Stimulated activated naive CD8-positive, alpha-beta T cell treated with anti-CD3 and anti-CD28 coated beads, Interleukin-15, amount 100 ng/mL, for 72 hours (primary cell): Measurements from ENCODE around the gene KLHDC7B.

Source experiments
- ATAC-seq: fragments of 150-1000 bp; cut with Tn5 transposase; 2 replicates; pipeline ENCODE4 v1.10.0; 2021; ENCODE audit warnings: mild to moderate bottlenecking, moderate library complexity
- DNase-seq, 2 donors: peaks; one replicate each; pipeline ENCODE4 v3.0.0; 2021 to 2022
- H3K27ac Mint-ChIP-seq, 2 donors: one replicate each; pipeline ENCODE4 v1.8.0; 2022; ENCODE audit warnings: mild to moderate bottlenecking in 2 of 2, mixed read lengths in 2 of 2, moderate library complexity in 2 of 2
- H3K27me3 Mint-ChIP-seq: one replicate; pipeline ENCODE4 v1.8.0; 2022; ENCODE audit warnings: mixed read lengths
- H3K4me1 Mint-ChIP-seq: one replicate; pipeline ENCODE4 v1.8.0; 2022; ENCODE audit warnings: mild to moderate bottlenecking, mixed read lengths
- H3K4me3 Mint-ChIP-seq, 2 donors: one replicate each; pipeline ENCODE4 v1.8.0; 2022; ENCODE audit warnings: mild to moderate bottlenecking in 2 of 2, mixed read lengths in 2 of 2, moderate library complexity in 1 of 2
- H3K9me3 Mint-ChIP-seq, 2 donors: one replicate each; pipeline ENCODE4 v1.8.0; 2022; ENCODE audit warnings: mixed read lengths in 2 of 2

Gene KLHDC7B

DNA sequence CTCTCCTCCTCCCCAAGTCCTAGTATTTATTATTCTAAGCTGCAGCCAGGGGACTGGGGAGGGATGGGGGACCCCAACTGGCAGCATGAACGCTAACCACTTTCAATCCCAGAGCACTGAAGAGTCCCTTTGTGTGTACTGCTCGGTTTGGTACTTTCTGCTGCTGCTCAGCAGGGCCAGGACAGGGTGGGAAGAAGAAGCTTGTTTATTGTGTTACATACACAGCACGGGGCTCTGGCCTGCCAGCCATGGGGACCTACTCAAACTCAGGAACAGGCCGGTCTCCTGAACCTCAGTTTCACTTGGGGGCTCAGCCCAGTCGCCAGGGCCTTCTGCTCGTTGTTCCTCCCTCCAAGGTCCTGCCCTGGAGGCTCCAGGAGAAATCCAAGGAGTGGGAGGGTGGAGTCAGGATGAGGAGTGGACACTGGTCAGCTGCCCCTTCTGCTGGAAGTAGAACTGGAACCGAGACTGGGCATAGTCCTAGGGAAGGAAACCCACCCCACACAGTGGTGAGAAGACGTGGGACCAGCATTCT is 33.1 kb downstream of the KLHDC7B start:
- no peaks in the 10 kb centered on the region for H3K27me3 Mint-ChIP-seq
- DNase-seq: no peak
- no peak for ATAC-seq
- no peaks in the 10 kb centered on the region for H3K9me3 Mint-ChIP-seq
- H3K4me1 Mint-ChIP-seq: peaks cover 48% of the 10 kb centered on the region
- no peak overlapping the region for H3K4me3 Mint-ChIP-seq
- no peak overlapping the region for H3K27ac Mint-ChIP-seq

DNA sequence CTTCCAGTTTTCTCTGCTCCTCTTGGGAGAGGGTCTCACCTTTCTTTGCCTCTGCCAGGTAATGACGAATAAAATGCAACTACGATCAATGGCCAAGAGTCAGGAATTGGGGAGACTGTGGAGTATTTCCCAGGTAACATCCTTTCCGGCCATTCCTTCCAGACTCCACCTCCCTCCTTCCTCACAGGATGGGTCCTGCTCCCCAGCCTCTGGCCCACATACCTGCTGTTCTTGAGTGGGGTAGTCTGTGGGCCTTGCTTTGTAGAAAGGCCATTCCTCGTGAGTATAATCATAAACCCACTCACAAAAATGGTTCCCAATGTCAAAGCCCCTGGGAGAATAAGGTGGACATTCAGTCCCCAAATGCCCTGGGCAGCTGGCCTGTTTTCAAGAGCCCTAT is 34.1 kb downstream of the KLHDC7B start:
- no peaks in the 10 kb centered on the region for H3K27me3 Mint-ChIP-seq
- H3K9me3 Mint-ChIP-seq: no peaks in the 10 kb centered on the region
- DNase-seq: no peak
- no peak overlapping the region for H3K27ac Mint-ChIP-seq
- no peak for ATAC-seq
- H3K4me3 Mint-ChIP-seq: no peak overlapping the region
- peaks cover 49% of the 10 kb centered on the region for H3K4me1 Mint-ChIP-seq

DNA sequence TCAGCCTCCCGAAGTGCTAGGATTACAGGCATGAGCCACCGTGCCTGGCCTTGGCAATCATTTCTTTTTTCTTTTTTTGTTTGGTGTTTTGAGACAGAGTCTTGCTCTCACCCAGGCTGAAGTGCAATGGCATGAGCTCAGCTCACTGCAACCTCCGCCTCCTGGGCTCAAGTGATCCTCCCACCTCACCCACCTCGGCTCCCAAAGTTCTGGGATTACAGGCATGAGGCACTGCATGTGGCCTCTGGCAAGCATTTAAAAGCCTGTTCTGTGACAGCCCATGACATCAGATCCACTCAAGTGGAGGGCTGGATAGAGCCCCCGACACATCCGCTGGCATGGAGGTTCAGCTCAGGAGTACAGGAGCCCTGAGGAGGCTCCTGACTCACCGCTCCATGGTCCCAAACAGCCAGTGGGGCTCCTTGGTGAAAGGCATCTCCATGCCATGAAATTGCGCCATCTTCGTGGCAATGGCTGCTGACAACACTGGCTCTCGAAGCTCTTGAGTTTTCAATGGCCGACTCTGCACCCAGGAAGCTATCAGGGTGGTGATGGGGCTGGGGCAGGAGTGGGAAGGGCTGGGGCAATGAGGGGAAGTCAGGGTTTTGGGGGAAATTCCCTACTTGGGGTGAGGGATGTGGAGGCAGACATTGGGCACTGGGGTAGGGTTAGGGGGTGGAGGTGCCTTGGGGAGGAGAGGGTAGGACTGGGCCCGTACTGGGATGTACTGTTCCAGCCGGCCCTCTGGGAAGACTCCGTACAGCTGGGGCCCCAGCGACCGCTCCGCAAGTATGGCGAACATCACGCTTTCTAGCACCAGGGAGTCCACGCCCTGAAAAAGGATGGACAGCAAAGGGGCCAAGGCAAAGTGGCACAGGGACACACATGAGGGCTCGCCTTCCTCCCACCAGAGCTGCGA is 35.6 kb downstream of the KLHDC7B start:
- Mint-ChIP-seq H3K4me1 (peaks cover 49% of the 10 kb centered on the region), H3K27ac (peak overlapping the region in 1 of 2 donors; percentile 82), H3K27me3 (no peaks in the 10 kb centered on the region), H3K9me3 (no peaks in the 10 kb centered on the region), H3K4me3 (peak overlapping the region; percentile 90 to 97)
- no peak for ATAC-seq
- DNase-seq: no peak

DNA sequence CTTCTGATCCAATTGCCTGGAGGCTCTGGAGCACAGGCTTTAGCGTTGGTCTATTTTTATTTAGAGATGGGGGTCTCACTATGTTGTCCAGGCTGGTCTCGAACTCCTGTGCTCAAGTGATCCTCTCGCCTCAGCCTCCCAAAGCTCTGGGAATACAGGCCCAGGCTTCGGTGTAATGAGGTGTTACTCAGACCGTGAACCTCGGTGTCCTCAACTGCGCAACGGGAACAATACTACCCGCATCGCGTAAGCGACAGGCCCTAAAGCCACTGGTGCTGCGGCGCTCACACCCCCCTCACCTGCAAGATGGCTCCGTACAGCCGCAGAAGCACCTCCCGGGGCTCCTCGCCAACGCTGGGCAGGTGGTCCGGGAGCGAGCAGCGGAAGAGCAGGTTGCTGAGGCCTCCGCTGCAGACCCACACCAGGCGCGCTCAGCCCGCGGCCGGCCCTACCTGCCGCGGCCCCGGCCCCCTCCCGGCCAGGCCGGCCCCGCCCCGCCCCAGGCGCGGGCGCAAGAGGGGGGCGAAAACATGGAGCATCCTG is 36.3 kb downstream of the KLHDC7B start:
- no peaks in the 10 kb centered on the region for H3K9me3 Mint-ChIP-seq
- H3K4me3 Mint-ChIP-seq: peak overlapping the region; percentile 90 to 97
- H3K4me1 Mint-ChIP-seq: peaks cover 49% of the 10 kb centered on the region
- ATAC-seq (peak; percentile 13), DNase-seq (peak in 1 of 2 donors; percentile 53)
- H3K27me3 Mint-ChIP-seq: no peaks in the 10 kb centered on the region
- peak overlapping the region; percentile 97 to 98 for H3K27ac Mint-ChIP-seq

DNA sequence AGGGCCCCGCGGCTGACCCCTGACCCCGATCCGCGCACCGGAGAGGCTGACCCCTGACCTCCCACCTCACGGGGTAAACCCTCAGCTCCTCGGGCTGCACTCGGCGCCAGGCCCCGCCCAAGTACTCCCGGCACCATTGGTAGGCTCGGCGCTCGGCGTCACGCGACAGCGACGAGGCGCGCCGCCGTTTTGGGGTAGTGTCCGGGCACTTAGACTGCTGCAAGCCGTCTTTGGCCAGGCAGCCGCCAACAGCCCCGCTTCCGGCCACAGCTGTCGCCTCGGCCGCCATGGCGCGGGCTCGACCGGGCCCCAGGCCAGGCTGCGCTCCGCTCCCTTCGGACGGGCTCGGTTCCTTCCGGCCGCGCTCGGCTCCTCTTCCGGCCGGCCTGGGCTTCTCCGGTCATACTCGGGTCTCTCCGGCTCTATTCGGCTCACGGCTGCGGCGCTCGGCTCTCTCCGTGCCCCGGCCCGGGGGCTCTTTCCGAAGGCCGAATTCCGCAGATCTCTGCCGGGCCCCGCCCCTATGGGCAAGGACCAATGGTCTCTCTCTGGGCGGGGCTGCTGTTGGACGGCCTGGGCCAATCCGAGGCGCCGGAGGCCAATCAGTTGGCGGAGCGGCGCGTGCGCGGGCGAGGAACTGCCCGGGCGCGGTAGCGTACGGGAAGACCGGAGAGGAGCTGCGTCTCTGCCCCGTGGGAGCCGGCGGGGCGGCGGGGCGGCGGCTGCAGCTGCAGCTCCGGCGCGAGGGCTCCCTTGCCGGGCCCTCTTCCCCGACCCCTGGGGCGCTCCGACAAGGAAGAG is 37.0 kb downstream of the KLHDC7B start, which contains the start of gene CHKB:
Gene CHKB (minus strand): TSS at position 357 of the 801 bp plus-strand sequence. CDS start 68 bp downstream, at position 289.
- H3K4me3 Mint-ChIP-seq: peak within 1 kb of the TSS; percentile 90 to 97
- DNase-seq (peak; percentile 99 to 100), ATAC-seq (peak; percentile 93)
- no peaks in the 10 kb centered on the region for H3K27me3 Mint-ChIP-seq
- H3K9me3 Mint-ChIP-seq: no peaks in the 10 kb centered on the region
- H3K4me1 Mint-ChIP-seq: peaks cover 43% of the 10 kb centered on the region
- peak within 1 kb of the TSS; percentile 97 to 98 for H3K27ac Mint-ChIP-seq

DNA sequence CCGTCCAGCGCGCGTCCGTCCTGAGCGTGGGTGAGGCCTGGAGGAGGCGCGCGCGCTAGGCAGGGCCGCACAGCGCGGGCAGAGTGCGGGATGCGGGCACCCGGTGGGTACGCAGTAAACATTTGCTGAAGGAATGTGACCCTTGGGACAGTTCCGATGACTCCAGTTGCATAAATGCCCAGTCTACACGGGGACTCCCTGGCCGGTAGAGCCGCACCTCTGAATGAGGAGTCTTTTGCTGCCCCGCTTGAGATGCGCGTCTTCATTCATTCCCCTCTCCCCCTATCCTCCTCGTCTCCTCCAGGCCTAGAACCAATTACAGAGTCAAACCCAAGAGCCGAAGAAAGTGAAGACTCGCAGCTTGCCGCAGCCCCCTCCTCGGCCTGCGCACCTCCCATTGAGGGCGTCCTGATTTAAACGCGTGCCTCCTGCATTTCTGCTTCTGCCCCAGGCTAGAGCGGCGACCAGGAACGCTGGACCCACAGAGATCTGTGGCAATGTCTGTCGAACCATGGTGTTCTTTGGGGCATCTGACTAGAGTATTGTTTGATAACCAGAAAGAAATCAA is 37.7 kb downstream of the KLHDC7B start:
- peaks cover 43% of the 10 kb centered on the region for H3K4me1 Mint-ChIP-seq
- H3K4me3 Mint-ChIP-seq: peak overlapping the region; percentile 90 to 97
- no peak for DNase-seq

DNA sequence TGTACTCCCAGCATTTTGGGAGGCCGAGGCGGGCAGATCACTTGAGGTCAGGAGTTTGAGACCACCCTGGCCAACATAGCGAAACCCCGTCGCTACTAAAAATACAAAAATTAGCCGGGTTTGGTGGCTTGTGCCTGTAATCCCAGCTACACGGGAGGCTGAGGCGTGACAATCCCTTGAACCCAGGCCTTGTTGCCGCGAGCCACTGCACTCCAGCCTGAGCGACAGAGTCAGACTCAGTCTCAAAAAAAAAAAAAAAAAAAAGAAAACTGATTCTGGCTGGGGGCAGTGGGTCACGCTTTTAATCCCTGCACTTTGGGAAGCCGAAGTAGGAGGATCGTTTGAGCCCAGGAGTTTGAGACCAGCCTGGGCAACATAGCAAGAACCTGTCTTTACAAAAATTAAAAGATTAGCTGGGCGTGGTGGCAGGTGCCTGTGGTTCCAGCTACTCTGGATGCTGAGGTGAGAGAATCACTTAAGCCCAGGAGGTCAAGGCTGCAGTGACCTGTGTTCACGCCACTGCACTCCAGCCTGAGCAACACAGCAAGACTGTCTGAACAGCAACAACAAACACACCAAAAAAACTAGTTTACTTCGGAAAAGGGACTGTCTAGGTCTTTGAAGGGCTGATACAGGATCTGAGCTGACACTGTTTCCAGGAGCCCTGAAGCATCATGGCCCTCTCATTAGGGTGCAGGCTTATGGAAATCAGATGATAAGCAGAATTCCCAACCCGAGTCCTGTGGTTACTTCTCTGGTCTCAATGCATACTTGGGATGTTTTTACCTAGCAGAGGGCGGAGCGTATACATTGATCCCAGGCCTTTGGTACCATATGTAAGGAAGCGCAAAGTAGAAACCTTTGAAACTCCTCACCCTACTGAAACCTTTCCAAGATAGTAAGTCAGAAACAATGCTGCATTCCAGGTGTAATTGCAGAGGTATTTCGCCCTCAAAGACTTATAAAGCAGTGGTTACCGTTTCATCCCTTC is 38.7 kb downstream of the KLHDC7B start:
- no peak for DNase-seq
- Mint-ChIP-seq H3K4me3 (peak overlapping the region; percentile 15 to 97), H3K9me3 (no peaks in the 10 kb centered on the region), H3K27me3 (no peaks in the 10 kb centered on the region), H3K4me1 (peaks cover 33% of the 10 kb centered on the region), H3K27ac (peak overlapping the region in 1 of 2 donors; percentile 48)
- no peak for ATAC-seq

More for the DNA sequence above, 37.7 kb downstream of the KLHDC7B start:
- Mint-ChIP-seq H3K27me3 (no peaks in the 10 kb centered on the region), H3K9me3 (no peaks in the 10 kb centered on the region), H3K27ac (peak overlapping the region; percentile 81 to 98)
- peak; percentile 37 for ATAC-seq

DNA sequence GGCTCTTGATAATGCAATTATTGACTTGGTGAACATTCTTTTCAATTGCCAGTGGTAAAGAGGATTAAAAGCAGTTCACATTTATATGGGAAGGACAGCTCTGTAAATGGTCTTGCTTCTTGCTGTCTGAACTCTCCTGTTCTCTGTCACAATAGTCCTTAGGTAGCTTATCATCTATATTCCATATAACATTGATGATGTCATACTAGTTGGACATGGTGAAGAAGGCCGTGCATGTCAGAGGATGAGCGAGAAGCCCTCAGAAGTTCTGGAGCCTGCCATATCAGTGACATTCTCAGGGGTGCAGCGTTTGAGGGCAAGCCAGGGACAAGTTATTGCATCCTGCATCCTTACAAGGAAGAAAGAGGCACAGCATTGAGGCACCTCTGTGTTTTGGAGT is 39.5 kb downstream of the KLHDC7B start:
- H3K9me3 Mint-ChIP-seq: no peaks in the 10 kb centered on the region
- H3K4me3 Mint-ChIP-seq: no peak overlapping the region
- no peak for DNase-seq
- no peaks in the 10 kb centered on the region for H3K27me3 Mint-ChIP-seq
- ATAC-seq: no peak
- H3K4me1 Mint-ChIP-seq: peaks cover 24% of the 10 kb centered on the region
- H3K27ac Mint-ChIP-seq: no peak overlapping the region

DNA sequence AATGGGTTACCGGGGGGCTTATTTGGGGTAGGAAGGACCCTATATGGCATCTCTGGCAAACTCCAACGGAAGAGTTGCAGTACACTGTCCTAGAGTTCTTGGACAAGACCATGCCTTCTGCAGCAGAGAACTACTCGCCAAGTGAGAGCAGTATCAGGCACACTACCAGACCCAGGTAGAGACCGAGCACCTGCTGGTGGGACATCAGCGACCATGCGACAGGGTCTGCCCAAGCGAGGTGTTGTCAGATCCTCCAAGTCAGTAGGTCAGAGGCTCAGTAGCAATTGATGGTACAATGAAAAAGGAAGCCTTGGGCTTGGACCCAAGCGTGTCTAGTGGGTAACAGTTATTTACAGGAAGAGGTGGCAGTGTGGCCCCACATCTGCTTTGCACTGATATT is 40.1 kb downstream of the KLHDC7B start:
- DNase-seq (no peak), ATAC-seq (no peak)
- H3K27ac Mint-ChIP-seq: no peak overlapping the region
- no peaks in the 10 kb centered on the region for H3K27me3 Mint-ChIP-seq
- H3K9me3 Mint-ChIP-seq: no peaks in the 10 kb centered on the region
- H3K4me1 Mint-ChIP-seq: peaks cover 19% of the 10 kb centered on the region
- H3K4me3 Mint-ChIP-seq: no peak overlapping the region

DNA sequence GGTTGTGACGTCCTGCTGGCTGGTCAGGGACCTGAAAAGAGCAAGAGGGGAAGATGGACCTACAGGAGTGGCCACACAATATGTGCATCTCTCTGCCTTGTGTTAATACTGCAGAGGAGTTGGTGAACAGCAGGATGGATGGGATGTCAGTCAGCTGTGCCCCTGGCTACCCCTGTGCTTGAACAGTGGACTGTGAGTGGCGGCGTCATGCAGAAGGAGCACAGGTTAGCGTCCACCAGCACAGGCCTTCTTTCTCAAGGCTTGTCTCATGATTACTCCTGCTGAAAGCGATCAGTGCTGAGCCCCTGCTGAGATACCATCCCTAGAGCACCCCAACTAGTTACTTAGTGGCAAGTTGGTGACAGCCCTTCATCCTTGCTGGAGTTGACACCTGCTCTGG is 40.7 kb downstream of the KLHDC7B start:
- H3K27me3 Mint-ChIP-seq: no peaks in the 10 kb centered on the region
- no peak for ATAC-seq
- no peaks in the 10 kb centered on the region for H3K9me3 Mint-ChIP-seq

DNA sequence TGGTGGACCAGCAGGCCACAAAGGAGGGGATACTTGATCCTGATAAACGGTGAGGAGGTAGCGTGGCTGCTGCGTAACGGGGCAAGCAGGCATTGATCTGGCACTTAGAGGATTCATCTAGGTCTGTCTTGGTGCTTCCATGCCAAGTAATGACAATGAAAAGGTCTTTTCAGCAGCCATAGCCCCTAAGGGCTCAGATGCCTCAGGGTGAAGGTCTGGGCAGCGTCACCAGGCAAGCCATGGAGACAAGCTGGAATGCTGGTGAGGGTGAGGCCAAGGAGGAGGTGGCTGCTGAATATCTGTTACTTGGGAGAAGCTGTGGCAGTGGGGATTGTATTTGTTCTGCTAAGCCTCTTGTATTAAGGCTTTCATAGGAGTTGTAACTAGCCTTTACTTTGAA is 41.7 kb downstream of the KLHDC7B start:
- no peaks in the 10 kb centered on the region for H3K9me3 Mint-ChIP-seq
- peaks cover 8% of the 10 kb centered on the region for H3K4me1 Mint-ChIP-seq
- DNase-seq (no peak), ATAC-seq (no peak)
- no peak overlapping the region for H3K27ac Mint-ChIP-seq
- H3K4me3 Mint-ChIP-seq: no peak overlapping the region
- H3K27me3 Mint-ChIP-seq: no peaks in the 10 kb centered on the region

More for the DNA sequence above, 40.7 kb downstream of the KLHDC7B start:
- no peak for DNase-seq
- no peak overlapping the region for H3K27ac Mint-ChIP-seq
- H3K4me1 Mint-ChIP-seq: peaks cover 13% of the 10 kb centered on the region
- no peak overlapping the region for H3K4me3 Mint-ChIP-seq

DNA sequence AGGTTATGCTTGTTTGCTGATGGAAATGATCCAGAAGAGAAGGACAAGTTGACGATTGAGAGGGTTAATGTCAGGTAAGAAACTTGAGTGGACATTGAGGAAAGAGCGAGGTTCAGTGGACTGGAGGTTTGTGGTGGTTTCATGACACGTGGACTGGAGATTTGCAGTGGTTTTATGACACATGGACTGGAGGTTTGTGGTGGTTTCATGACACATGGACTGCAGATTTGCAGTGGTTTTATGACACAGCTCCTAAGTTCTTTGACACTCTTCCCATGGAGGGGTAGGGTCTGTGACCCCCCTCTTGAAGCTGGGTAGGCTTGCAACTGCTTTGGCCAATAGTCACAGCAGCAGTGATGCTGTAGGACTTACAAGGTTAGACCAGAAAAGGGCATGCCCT is 49.5 kb downstream of the KLHDC7B start:
- ATAC-seq (no peak), DNase-seq (no peak)
- peaks cover 10% of the 10 kb centered on the region for H3K27me3 Mint-ChIP-seq
- no peak overlapping the region for H3K4me3 Mint-ChIP-seq
- H3K4me1 Mint-ChIP-seq: peaks cover 4% of the 10 kb centered on the region
- no peaks in the 10 kb centered on the region for H3K9me3 Mint-ChIP-seq
- H3K27ac Mint-ChIP-seq: no peak overlapping the region

DNA sequence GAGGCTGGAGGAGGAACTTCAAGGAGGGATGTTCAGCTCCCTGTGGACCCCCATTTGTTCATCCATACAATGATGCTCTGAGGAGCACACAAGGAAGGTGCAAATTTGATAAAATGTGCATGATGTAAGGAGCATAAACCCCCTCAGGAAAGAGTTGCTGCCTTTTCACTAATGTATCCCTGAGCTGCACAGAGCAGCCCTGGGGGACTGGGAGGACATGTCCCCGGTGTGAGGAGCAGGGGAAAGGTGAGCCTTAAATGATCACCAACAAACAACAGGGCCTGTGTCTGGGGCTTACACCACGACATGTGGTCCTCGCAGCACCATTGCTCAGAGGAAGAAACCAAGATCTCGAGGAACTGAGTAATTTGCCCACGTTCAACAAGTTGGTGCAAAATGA is 51.4 kb downstream of the KLHDC7B start:
- DNase-seq: no peak
- ATAC-seq: no peak
- Mint-ChIP-seq H3K4me1 (peaks cover 12% of the 10 kb centered on the region), H3K27me3 (peaks cover 21% of the 10 kb centered on the region), H3K4me3 (no peak overlapping the region), H3K9me3 (no peaks in the 10 kb centered on the region), H3K27ac (peak overlapping the region in 1 of 2 donors; percentile 34)

DNA sequence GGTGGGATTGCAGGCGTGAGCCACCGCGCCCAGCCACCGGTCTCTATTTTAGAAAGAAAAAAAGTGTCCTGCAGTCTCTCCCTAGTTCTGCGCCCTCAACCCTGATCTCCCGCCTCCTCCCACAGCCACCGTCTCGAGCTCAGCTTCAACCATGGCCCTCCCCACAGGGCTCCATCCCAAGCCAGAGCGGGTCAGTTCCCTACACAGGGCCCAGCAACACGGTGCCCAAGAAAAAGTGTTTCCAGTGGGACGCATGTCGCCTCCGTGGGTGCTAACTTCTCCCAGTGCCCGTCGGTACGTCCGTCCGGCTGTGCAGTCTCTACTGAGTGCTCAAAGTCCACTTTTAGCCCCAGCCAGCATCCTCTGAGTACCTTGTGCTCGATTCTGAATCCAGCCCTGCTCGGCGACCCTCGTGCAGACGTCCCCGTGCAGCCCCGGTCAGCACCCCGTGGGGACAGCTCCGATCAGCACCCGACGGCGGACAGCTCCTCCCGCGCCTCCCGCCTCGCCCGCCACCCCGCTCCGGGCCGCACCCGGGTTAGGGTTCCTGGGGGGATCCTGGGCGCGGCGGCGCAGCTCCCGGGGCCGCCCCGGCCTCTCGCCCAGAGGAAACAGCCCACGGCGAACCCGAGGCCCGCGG is 54.2 kb downstream of the KLHDC7B start:
- peak overlapping the region; percentile 38 to 56 for H3K4me3 Mint-ChIP-seq
- no peak overlapping the region for H3K27ac Mint-ChIP-seq
- DNase-seq (peak; percentile 57), ATAC-seq (peak; percentile 76)
- H3K4me1 Mint-ChIP-seq: peaks cover 24% of the 10 kb centered on the region
- H3K9me3 Mint-ChIP-seq: no peaks in the 10 kb centered on the region
- peaks cover 42% of the 10 kb centered on the region for H3K27me3 Mint-ChIP-seq
